ENCODE measurements around the gene FOXE3. TPM values are rescaled to one million over a fixed set of nuclear protein-coding genes. Genes with fewer than 3 reads are reported as not detected.

FOXE3 gene
- total and polyA plus RNA-seq, 2 donors (not counting 3 experiments of a cell fraction or from before 2014, with no cell fraction given) = not detected

- TF ChIP-seq EZH2 (IDR thresholded peaks at IDR 0.05; ENCODE audit: borderline replicate concordance, low read depth, low read length, severe bottlenecking) (no peak), POLR2AphosphoS5 (IDR thresholded peaks at IDR 0.05; ENCODE audit: insufficient read depth, low read depth, low read length) (no peak), JUN (IDR thresholded peaks at IDR 0.05; ENCODE audit: borderline replicate concordance, insufficient read depth, insufficient read length, low read depth) (no peak), GATA2 (IDR thresholded peaks at IDR 0.05; ENCODE audit: insufficient read depth, insufficient read length, low read depth, low read length) (no peak), MYC (IDR thresholded peaks at IDR 0.05; ENCODE audit: low read depth, low read length) (no peak), MAX (IDR thresholded peaks at IDR 0.05; ENCODE audit: insufficient read depth, insufficient read length) (no peak), FOS (IDR thresholded peaks at IDR 0.05; ENCODE audit: borderline replicate concordance, insufficient read depth, low read length) (no peak), POLR2A (IDR thresholded peaks at IDR 0.05; ENCODE audit: low read depth, low read length) (no peak), CTCF (IDR thresholded peaks at IDR 0.05; ENCODE audit: extremely low read depth in 1 of 2, insufficient read depth in 1 of 2, low read depth in 1 of 2, low read length in 2 of 2) (no peak)
- ChIA-PET POLR2A (no interaction called here), CTCF (interaction anchor here (1.1 to 1.5 kb wide), 2 partner anchors 21 to 23 kb away, joined by 4 to 6 read pairs; no protein-coding TSS in a partner anchor)
- no peaks in the 10 kb centered on the region for H3K9me1 ChIP-seq (replicated peaks; ENCODE audit: control insufficient read depth, extremely low read depth, insufficient read depth, low read length)
- H3K4me3 ChIP-seq (replicated peaks in 1 of 3; ENCODE audit: insufficient read depth in 1 of 3, low read depth in 1 of 3, low read length in 3 of 3) = no peak overlapping the region
- H3K27ac ChIP-seq (ENCODE audit: insufficient read depth, low read depth, low read length) = no peak overlapping the region
- no peaks in the 10 kb centered on the region for H4K20me1 ChIP-seq (replicated peaks; ENCODE audit: control insufficient read depth, extremely low read depth, insufficient read depth, low read length)
- H3K27me3 ChIP-seq (ENCODE audit: control insufficient read depth in 2 of 2, insufficient read depth in 2 of 2, low read length in 2 of 2) = peaks cover 23 to 25% of the 10 kb centered on the region in 2 experiments
- H3K9me3 ChIP-seq (replicated peaks; ENCODE audit: control insufficient read depth, insufficient read depth, low read length) = no peaks in the 10 kb centered on the region
- no peak overlapping the region for H3K4me2 ChIP-seq (ENCODE audit: insufficient read depth, low read length)
- H3K36me3 ChIP-seq (ENCODE audit: control insufficient read depth in 2 of 2, extremely low read depth in 1 of 2, insufficient read depth in 2 of 2, low read length in 2 of 2) = no peaks in the 10 kb centered on the region
- no peaks in the 10 kb centered on the region for H3K4me1 ChIP-seq (ENCODE audit: control insufficient read depth, extremely low read depth, insufficient read depth, low read length)
- H3K9ac ChIP-seq (replicated peaks; ENCODE audit: extremely low read depth, insufficient read depth, low read length) = no peak overlapping the region
- no peaks in the 10 kb centered on the region for H3K79me2 ChIP-seq (ENCODE audit: control insufficient read depth, insufficient read depth, low read length)
- FAIRE-seq = no peak
- dilution Hi-C loops (cut with MboI; ENCODE audit: extremely low pct_ligation_motif_present, low sequenced_read_pairs) (no loop called here), intact Hi-C loops (cut with micrococcal nuclease) (no loop called here)
- no TSS peak for BruUV-seq (replicated peaks)
- DNase-seq (ENCODE audit: low read depth, low spot score) = no peak
- H2AFZ ChIP-seq (ENCODE audit: low read depth, low read length) = no peak overlapping the region
Measured at GRCh38 chr1:47411436-47411835, 4.6 kb upstream of the FOXE3 start.

All from endothelial cell of umbilical vein (primary cell).